HFF-Myc (cell line): ENCODE measurements around the gene CHPF2.

Experiments
- DNase-seq: peaks from one replicate; pipeline ENCODE4 v3.0.0-alpha.2; 2011; ENCODE audit warnings: low read depth; ENCODE audit errors: extremely low read depth
- H3K4me3 ChIP-seq: replicated peaks from 2 replicates; pipeline ENCODE4 v1.5.1; 2011; ENCODE audit warnings: low read depth, mild to moderate bottlenecking, control low read depth, low read length
- CTCF ChIP-seq: IDR thresholded peaks from 2 replicates; pipeline ENCODE4 v1.5.1; 2012; ENCODE audit warnings: mild to moderate bottlenecking, low read depth, low read length, control low read depth; ENCODE audit errors: missing control alignments

The CHPF2 gene

GRCh38 chr7:151189038-151189437, 43.2 kb upstream of the CHPF2 start:
- TF ChIP-seq CTCF: no peak
- no peak for DNase-seq
- H3K4me3 ChIP-seq: no peak overlapping the region

DNA sequence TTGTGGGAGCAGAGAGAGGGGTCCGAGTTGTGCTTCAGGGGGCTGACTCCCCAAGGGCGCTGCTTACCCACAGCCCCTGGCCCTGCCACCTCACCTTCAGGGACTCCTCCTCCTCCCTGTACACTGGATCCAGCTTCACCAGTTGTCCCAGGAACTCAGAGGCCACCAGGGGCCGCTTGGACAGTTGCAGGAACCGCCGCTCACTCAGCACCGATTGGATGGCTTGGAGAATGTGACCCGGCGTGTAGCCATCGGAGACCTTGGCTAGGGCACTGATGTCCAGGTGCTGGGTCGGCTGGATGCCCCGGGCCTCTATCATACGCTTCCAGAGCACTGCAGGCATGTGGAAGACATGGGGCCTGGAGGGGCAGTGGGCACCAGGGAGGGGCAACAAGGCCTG, 40.7 kb upstream of the CHPF2 start:
- TF ChIP-seq CTCF: no peak
- no peak overlapping the region for H3K4me3 ChIP-seq
- no peak for DNase-seq

DNA sequence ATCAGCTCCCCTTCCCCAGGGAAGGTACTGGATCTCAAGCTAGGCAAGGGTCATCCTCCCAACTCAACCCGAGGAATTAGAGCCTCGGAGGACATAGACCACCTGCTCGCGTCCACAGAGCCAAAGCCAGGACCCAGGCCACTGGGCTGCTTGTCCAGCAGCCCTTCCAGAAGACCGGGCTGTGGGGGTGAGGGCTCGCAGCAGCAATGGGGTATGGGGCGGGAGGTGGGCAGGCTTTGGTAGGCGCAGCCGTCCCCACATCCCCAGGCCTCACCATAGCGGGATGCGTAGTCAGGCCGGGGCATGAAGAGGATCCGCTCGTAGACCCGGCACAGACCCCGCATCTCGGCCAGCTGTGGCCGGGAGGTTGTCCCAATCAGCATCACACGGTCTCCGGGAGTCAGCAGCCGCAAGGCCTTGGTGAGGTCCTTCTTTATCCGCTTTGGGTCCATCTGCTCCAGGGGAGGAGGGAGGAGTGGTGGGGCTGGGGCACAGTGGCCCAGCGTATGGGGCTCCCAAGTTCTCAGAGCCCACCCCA, 40.2 kb upstream of the CHPF2 start:
- DNase-seq: no peak
- TF ChIP-seq CTCF: no peak
- H3K4me3 ChIP-seq: no peak overlapping the region

- no peak overlapping the region for H3K4me3 ChIP-seq
- no peak for TF ChIP-seq CTCF
These were observed 38.9 kb upstream of the CHPF2 start for GRCh38 chr7:151193203-151193978.

GRCh38 chr7:151194188-151194587, 38.1 kb upstream of the CHPF2 start:
- no peak for TF ChIP-seq CTCF
- DNase-seq: no peak
- no peak overlapping the region for H3K4me3 ChIP-seq

More at GRCh38 chr7:151193203-151193978, 38.9 kb upstream of the CHPF2 start:
- no peak for DNase-seq

DNA sequence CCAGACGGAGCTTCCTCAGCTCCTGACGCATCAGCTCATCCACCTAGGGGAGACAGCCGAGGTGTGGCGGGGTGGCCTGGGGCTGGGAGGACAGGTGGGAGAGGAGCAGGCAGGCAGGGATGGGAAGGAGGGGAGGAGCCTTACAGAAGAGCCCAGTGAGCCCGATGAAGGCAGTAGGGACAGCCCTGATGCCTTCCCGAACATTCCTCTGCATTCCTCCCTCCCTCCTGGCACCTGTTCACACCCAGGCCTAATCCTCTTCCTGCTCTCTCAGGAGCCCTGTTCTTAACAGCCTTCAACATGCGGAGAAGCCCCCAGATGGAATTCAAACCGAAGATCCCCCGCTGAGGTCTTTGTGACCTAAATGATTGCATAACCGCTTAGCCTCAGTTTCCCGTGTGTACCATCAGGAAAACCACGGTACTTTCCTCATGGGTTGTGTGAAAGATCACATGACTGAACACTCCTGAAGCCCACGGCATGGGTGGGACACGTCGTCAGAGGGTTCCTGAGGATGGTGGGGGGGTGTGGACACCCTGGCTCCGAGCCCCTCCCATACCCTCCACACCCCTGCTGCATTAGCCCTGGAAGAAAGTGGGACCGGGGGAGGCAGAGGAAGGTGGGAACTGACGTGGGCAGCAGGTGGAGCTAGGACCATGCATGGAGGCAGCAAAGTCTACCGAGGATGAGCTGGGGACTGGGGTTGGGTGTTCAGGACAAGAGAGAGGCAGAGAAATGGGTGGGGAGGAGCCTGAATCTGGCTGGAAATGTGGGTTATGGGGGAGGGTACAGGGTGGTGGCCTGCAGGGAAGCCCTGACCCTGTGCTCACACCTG, 36.5 kb upstream of the CHPF2 start:
- DNase-seq: no peak
- no peak overlapping the region for H3K4me3 ChIP-seq
- no peak for TF ChIP-seq CTCF
